Suprapubic skin (tissue), 3 donors: ENCODE results near the gene PCDH7.

Source experiments
- CTCF ChIP-seq, 2 donors: fragments of 200-600 bp in 1 of 2; fragments of 450-650 bp in 1 of 2; sonication (generic) in 1 of 2; IDR thresholded peaks; one replicate each; pipeline ENCODE4 v1.5.1; 2016 to 2019; ENCODE audit warnings: antibody characterized with exemption in 2 of 2, mild to moderate bottlenecking in 1 of 2, moderate library complexity in 1 of 2
- POLR2A ChIP-seq, 2 donors: fragments of 450-650 bp; IDR thresholded peaks; one replicate each; pipeline ENCODE4 v1.6.1; 2017; ENCODE audit warnings: antibody characterized with exemption in 2 of 2, mild to moderate bottlenecking in 2 of 2, moderate library complexity in 2 of 2

- no peak for TF ChIP-seq CTCF (IDR thresholded peaks at IDR 0.05)
- no peak for TF ChIP-seq POLR2A (IDR thresholded peaks at IDR 0.05)
These were observed 7.2 kb downstream of the PCDH7 start for GRCh38 chr4:30727409-30727808.
